Epithelial cell of prostate (primary cell): ENCODE measurements around the gene PKD2L1.
A peak's percentile ranks its signal among the peaks of the same experiment; 100 is the strongest.
"Not testable (repeated sequence)": the region's sequence is repeated elsewhere in the genome, so short reads cannot be mapped to it uniquely, and the experiment has no call there.

Source experiments
- DNase-seq: peaks from one replicate; pipeline ENCODE4 v3.0.0-alpha.2; 2011; ENCODE audit warnings: low read depth, low spot score
- H3K27ac ChIP-seq: fragments of 450-650 bp; 2 replicates; pipeline ENCODE4 v1.5.1; 2017; ENCODE audit warnings: mild to moderate bottlenecking

Gene PKD2L1

DNA sequence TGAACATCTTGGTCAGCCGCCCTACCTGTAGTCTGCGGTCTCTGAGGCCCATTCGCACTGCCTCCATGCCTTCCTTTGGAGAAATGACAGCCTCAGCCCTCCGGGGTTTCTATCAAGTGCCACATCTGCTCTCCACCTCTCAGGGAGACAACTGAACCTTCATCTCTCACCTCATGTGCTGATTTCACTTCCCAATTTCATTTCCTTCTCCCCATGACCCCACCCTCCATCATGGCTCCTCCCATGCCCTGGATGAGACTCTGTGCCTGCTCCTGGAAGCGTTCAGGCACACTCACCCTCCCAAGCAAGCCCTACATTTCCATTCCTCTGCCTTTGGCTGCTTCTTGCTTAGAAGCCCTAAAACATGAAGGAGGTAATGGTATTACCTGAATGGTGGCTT, 9.2 kb upstream of the PKD2L1 start:
- H3K27ac ChIP-seq, result no peak overlapping the region
- DNase-seq, result no peak

DNA sequence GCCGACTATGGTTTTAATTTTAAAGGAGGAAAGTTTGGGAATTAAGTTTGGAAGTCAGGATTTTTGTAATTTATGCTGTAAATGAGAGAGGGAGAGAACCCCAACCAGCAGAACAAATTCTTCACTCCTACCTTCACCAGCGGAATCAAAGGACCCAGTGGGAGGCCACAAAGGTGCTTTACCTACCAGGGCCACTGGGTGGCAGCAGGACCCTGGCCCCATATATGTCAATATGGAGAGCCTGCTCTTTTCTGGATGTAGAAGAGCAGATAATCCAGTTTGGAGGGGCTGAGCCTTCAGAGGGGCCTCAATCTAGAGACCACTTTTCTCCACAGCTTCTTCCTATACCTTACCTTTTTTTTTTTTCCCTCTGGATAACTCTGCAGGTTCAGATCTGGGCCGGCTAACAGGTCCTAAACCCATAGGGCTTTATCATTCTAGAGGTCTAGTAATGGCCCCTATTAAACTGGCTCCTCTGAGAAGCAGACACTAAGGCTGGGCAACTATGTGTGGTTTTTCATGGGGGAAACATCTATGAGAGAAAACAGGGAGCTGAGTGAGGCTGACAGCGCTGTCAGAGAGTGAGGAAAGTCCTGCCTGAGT, 8.5 kb upstream of the PKD2L1 start:
- H3K27ac ChIP-seq, result no peak overlapping the region
- DNase-seq, result no peak

DNA sequence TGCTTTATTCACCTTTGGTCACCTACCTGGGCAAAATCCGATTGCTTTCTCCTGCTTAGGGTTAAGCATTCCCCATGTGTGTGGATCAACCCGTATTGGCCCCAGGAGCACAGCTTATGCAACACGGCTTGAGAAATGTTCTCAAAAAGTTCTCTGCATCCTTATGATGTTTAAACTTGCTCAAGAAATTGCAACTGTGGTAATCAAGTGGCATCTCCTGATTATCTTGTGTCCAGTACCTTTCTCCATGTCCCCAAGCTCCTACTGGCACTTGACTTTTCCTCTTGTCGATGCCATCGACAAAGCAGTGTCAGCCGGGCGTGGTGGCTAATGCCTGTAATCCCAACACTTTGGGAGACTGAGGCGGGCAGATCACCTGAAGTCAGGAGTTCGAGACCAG, 4.7 kb upstream of the PKD2L1 start:
- no peak overlapping the region for H3K27ac ChIP-seq
- DNase-seq, result no peak

DNA sequence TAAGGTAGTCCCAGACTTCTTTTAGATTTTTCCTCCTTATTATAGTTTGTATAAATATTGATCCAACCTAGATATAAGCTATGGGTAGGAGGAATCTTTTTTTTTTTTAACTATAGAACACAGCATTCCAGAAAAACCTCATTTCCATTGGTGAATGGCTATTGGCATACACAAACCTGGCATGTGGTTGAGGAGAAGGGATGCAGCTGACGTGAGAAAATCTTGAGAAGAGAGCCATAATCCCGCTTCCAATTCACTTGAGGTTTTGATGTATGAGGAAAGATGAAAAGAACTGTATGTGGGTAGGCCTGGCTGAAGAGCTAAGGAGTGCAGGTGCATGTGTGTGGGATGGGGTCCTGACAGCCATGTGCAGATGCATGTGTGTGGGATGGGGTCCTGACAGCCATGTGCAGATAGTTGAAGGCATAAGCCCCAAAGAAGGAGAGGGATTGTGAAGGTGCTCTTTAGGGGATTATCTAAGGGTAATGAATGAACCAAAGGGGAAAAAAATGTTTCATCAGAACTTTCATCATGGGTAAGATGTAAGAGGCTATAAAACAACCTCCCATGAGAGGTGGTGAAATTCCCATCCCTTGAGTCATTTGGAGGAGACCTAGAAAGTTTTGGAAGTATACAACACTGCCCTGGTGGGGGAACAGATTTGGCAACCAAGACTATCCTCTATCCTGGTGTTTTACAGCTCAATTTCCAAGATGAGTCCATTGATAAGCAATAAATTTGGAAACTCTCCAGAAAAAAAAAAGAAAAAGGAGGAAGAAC, 3.8 kb upstream of the PKD2L1 start:
- H3K27ac ChIP-seq, result no peak overlapping the region
- DNase-seq, result no peak

DNA sequence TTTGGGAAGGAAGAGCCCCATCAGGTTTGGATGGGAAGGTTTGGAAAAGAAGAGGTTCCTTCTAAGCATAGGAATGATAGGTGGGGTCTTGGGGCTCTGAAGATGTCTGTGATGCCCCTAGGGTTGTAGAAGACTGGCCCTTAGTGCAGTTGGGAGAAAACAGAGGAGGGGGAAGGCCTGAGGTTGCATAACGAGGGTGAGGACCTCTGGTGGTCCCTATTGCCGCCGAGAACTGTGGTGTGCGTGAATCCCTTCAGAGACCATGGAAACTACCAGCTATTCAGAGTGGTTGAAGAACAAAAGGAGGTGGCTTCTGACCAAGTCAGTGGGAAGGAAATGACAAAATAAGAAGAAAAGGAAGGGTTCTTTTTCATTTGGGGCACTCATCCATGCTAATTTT, 3.1 kb upstream of the PKD2L1 start:
- no peak overlapping the region for H3K27ac ChIP-seq
- no peak for DNase-seq

DNA sequence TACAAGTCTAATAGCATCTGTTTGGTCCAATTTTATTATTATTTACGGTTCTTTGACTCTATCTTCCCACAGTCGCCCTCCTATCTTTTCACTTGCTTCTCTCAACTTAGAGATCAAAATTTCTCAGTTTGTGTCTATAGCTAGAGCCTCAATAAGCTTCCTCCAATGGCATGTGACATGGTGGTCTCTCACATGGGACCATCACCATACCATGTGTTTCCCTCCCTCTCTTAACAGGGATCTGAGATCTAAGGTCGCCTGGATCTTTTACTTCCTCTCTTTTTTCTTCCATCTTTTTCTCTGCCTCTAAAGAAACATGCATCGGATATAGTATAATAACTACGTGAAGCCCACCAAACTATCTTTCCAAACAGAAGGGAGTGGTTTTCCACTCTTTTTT, 1.8 kb downstream of the PKD2L1 start:
- no peak for DNase-seq
- H3K27ac ChIP-seq, result no peak overlapping the region

DNA sequence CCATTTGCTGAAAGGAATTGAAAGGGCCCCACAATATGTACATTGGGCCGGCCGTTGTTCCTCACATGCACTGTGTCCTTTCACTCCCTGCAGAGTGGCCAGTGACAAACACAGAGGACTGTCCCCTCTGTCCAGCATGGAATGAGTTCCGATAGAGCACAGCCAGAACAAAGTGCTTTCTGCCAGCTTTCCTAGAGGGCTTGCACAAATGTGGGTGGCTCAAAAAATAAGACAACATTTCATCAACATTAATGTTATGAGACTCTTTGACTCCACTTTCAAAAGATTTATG, 2.4 kb downstream of the PKD2L1 start:
- no peak overlapping the region for H3K27ac ChIP-seq
- DNase-seq, result no peak

DNA sequence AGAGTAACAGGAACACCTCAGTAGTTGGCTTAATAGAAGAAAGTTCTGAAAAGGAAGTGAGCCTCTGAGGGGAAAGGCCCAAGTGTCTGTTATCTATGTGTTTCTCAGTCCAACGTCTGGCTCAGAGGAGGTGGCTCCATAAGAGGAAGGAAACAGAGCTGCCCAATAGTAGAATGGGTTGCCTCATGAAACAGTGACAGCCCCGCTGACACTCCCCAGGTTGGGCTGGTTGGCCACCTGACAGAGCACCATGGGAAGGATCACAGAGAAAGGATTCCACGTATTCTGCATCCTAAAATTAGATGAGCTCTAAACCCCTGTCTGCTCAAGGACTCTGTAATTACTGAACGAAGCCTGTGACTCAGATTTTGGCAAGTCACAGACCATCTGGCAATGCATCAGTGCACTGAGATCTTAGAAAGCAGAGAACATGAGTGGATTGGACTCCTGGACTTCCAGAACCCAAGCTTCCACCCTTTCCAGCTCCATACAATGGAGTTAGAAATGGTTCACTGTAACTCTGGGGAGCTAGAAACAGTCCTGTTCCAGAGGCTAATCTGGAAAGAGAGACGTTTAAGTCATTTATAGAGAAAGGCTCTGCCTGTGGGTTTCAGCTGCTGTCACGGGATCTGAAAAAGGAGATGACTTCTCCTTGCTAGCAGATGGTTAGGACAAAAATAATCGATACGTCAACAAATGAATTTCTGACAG, 2.9 kb downstream of the PKD2L1 start:
- no peak overlapping the region for H3K27ac ChIP-seq
- DNase-seq, result no peak

DNA sequence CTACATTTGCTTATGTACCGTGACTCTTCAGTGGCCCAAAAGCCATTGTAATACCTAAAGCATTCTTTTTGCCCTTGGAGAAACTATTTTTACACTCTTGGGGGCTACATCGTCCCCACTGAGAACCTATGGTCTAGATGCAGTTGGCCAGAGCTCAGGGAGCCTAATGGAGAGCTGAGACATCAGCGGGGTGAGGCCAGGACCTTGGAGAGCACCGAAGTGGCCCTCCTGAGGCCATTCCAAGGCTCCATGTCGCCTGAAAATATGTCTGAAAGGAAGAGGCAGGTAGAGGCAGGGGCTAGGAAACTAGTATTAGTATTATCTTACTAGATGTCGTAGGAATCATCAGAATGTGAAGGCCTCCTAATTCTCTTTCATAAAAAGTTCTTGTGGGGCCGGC, 4.9 kb downstream of the PKD2L1 start:
- H3K27ac ChIP-seq, result no peak overlapping the region
- DNase-seq, result no peak

DNA sequence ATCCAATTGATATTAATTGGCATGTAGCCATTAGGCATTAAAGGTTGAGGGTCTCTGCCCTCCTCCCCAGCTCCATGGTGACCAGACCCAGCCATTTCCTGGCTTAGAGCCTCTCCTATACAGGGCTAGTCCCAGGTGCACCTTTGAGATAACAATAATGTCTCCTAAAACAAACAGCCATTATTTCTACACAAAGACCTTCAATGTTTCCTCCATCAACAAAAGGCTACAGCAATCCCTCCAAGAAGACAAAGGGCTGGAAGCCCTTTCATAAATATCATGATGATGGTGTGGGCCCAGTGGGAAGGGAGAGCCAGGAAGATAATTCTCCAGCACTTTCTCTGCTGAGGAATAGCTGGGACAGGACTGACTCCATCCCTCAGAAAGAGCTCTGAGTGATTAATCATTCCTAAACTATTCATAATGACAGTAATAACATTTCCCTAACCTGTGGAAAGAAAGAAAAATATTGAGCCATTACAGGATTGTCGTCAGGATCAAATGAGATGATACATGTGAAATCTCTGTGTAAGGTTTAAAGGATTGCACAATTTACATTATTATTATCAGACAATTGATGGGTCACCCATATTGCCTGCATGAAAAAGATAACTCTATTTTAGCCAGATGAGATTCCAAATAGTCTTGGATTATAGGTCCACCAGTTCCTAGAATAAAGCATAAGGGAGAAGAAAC, 10.2 kb downstream of the PKD2L1 start:
- no peak overlapping the region for H3K27ac ChIP-seq
- DNase-seq, result no peak

DNA sequence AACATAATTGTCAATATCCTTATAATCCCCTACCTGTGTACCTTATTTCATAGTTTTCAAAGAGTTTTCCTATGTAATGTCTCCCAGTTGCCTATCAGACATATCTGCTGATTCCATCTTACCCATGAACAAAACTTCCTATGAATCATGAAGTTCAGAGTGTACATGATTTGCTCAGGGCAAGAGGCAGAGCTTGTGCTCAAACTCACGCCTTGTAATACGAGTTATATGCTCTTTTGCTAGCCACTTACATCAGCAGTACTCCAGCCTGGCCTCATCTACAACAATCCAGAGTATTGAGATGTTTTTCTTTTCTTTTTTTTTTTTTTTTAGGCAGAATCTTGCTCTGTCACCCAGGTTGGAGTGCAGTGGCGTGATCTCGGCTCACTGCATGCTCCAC, 11.8 kb downstream of the PKD2L1 start:
- DNase-seq, result no peak
- peak overlapping the region; percentile 57 for H3K27ac ChIP-seq

DNA sequence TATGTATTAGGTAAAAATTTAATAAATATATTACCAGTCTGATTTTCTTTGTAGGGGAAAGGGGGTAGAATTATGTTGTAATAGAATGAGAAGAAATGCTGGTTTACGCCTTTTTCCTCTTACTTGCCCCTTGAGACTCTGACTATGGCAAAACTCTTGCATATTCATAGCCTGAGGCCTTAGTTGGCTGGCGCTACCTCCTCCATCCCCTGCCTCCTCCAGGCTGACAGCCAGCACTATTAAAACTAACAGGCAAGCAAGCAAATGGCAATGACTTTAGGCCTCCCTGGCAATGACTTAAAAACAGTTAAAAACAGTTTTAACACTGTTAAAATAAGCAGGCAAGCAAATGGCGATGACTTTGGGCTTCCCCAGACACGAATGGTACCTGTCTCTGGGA, 14.4 kb downstream of the PKD2L1 start:
- no peak for DNase-seq
- no peak overlapping the region for H3K27ac ChIP-seq

DNA sequence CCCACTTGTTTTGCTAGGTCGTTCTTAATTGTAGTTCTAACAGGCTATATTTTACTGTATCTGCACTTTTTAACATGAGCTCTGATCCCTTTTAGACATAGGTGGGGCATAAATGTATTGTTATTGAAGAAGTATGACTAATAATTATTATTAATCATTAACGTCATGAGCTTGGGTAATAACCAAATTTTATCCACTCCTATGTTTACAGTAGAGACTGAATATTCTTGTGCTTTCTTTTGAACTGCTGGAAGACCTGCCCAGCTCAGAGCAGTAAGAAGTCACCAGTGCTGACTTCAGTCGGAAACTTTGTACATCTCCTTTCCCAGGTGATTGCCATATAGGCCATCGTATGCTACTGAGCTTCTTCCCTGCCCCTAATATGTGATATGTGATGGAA, 18.7 kb downstream of the PKD2L1 start:
- DNase-seq, result no peak
- no peak overlapping the region for H3K27ac ChIP-seq

DNA sequence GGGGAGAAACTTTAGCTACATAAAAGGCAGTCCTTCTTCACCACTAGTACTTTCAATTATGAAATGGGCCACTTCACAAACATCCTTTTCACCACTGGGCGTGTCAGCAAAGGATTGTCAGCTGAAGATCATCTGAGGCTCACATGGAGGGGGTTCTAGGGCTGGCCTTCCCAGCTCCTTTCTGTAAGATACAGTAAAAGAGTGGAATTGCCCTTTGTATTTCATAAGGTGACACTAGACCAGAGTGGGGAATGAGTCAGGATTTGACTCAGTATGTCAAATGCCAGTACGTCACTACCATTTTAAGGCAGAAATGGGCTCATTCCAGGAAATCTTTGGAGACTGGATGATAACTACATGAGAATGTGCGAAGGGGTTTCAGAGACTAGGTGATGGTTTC, 22.3 kb downstream of the PKD2L1 start:
- no peak overlapping the region for H3K27ac ChIP-seq
- no peak for DNase-seq

DNA sequence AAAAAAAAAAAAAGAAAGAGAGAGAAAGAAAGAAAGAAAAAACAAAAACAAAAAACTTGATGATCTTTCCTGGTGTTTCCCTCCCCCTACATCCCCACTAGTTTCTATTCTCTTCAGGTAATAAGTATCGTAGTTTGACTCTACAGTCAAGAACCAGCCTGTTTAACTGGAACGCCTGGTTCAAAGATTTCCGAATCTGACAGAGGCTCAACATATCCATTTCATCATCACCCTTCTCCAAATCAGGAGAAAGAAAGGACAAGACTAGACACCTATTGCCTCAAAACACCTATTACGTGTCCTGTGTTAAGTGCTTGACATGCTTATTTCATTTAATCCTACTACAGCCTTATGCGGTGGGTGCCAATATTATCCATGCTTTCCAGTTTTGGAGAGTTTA, 23.2 kb downstream of the PKD2L1 start:
- no peak for DNase-seq
- no peak overlapping the region for H3K27ac ChIP-seq

DNA sequence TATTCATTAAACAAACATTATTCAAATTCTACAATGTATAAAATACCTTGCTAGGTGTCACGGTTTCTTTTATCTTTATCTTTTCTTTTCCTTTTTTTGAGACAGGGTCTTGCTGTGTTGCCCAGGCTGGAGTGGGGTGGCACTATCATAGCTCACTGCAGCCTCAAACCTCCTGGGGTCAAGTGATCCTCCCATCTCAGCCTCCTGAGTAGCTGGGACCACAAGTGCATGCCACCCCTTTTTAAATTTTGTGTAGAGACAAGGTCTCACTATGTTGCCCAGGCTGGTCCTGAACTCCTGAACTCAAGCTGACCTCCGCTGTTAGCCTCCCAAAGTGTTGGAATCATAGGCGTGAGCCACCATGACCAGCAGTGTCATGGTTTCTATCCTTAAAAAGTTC, 25.6 kb downstream of the PKD2L1 start:
- DNase-seq, result no peak
- H3K27ac ChIP-seq, result no peak overlapping the region

DNA sequence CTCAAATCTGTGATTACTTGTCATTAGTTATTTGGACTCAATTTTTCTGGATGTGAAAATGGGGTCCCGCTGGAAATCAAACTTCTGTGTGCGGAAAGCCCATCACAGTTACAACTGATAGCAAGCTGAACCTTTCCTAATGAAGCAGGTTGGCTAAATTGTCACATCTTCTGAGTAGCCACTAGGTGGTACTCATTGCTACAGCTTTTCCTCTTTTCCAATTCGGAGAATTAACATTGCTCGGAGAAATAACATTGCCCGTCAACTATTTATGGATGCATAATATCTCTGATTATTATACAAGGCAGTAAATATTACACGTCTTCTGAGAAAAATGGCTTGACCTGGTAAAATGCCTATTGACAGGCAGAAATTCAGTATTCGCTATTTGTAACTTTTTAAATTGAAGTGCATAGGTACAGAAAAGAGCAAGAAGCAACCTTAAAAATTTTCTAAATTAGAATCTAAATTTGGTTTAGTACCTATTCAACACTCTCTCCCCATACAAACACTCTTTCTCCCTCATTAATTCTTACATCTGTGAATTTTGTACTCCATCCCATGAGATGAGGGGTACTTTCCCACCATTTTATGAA, 26.2 kb downstream of the PKD2L1 start:
- H3K27ac ChIP-seq, result no peak overlapping the region
- DNase-seq, result no peak

DNA sequence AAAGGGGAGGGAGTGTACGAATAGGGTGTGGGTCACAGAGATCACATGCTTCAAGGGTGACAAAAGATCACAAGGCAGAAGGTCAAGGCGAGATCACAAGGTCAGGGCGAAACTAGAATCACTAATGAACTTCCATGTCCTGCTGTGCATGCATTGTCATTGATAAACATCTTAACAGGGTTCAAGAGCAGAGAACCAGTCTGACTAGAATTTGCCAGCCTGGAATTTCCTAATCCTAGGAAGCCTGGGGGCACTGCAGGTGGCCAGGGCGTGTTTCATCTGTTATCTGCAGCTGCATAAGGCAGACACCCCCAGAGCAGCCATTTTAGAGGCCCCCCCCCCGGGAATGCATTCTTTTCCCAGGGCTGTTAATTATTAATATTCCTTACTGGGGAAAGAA, 28.9 kb downstream of the PKD2L1 start:
- H3K27ac ChIP-seq, DNase-seq: not testable (repeated sequence)

DNA sequence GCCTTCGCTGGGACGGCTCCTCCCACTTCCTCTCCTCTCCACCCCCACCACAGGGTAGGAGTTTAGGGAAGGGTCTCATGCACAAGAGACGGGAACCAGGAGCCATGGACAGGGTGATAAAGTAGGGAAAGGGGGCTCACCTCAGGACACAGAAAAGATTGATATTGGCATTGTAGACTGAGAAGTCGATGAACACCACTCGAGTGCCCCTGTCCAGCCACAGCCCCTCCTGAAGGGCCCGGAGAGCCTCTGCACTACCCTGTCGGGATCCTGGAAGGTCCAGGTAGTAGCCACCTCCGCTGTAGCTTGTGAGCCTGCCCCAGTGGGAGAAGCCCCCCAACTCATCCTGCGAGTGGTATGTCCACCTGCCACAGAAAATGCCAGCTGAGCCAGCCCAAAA, 32.8 kb downstream of the PKD2L1 start:
- no peak overlapping the region for H3K27ac ChIP-seq
- no peak for DNase-seq

DNA sequence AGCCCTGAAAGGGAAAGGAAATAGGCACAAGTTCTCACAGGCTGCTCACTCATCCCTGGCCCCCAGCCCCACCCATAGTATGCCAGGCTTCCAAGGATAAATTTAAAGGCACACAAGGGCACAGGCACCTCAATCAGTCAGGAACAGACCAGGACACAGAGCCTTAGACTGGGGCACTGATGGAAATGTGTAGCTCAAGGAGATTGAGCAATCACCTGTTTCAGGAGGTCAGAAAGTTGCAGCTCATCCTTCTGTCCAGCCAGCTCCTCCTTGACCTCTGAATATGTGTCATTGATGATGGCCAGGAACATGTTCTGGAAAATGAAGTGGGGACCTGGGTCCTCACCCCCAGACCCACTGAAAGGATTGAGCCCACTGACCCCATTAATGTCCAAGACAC, 37.0 kb downstream of the PKD2L1 start:
- DNase-seq, result no peak
- H3K27ac ChIP-seq, result no peak overlapping the region

DNA sequence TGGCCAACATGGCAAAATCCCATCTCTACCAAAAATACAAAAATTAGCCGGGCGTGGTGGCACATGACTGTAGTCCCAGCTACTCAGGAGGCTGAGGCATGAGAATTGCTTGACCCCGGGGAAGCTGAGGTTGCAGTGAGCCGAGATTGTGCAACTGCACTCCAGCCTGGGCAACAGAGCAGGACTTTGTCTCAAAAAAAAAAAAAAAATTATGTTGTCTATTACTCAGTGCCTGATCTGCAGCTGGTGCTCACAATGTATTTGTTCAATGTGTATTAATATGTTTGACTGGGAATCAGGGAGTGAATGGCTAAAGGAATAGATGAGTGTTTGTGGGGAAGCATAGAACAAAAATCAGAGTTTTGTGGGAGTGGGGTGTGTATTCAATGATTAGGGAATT, 37.7 kb downstream of the PKD2L1 start:
- not testable (repeated sequence) for H3K27ac ChIP-seq, DNase-seq
